Neural cell (in vitro differentiated cells): ENCODE results near the gene DNM1. TPM values are rescaled to one million over a fixed set of nuclear protein-coding genes. Genes with fewer than 3 reads are reported as not detected.
A peak's percentile ranks its signal among the peaks of the same experiment; 100 is the strongest.
"Not testable (repeated sequence)": the region's sequence is repeated elsewhere in the genome, so short reads cannot be mapped to it uniquely, and the experiment has no call there.

Experiments
- H2AFZ ChIP-seq: fragments of 200-600, 300-800 bp; sonication (generic), shearing (Covaris generic); 2 replicates; pipeline ENCODE4 v1.6.0; 2014; ENCODE audit warnings: low read depth, mild to moderate bottlenecking, antibody characterized with exemption, low read length, moderate library complexity
- H3F3A ChIP-seq: fragments of 200-600 bp; shearing (Covaris generic); 2 replicates; pipeline ENCODE4 v1.6.1; 2016; ENCODE audit warnings: mild to moderate bottlenecking, moderate library complexity, mixed read lengths, antibody characterized with exemption, low read length; ENCODE audit not compliant: insufficient read depth, poor library complexity, severe bottlenecking
- H3K27ac ChIP-seq: fragments of 200-600, 300-800 bp; sonication (generic), shearing (Covaris generic); 2 replicates; pipeline ENCODE4 v1.5.1; 2014; ENCODE audit warnings: mild to moderate bottlenecking, low read length, moderate library complexity
- H3K27me3 ChIP-seq: fragments of 300-800, 200-600 bp; sonication (generic), shearing (Covaris generic); 2 replicates; pipeline ENCODE4 v1.6.0; 2014; ENCODE audit warnings: mild to moderate bottlenecking, low read depth, low read length, moderate library complexity; ENCODE audit not compliant: insufficient read depth
- H3K36me3 ChIP-seq: fragments of 300-800, 200-600 bp; sonication (generic), shearing (Covaris generic); 2 replicates; pipeline ENCODE4 v1.5.1; 2014; ENCODE audit warnings: mild to moderate bottlenecking, antibody characterized with exemption, low read length, moderate library complexity; ENCODE audit not compliant: insufficient read depth
- H3K4me2 ChIP-seq: fragments of 300-800, 200-600 bp; sonication (generic), shearing (Covaris generic); 2 replicates; pipeline ENCODE4 v1.6.0; 2014; ENCODE audit warnings: mild to moderate bottlenecking, low read length
- H3K4me3 ChIP-seq: fragments of 300-800, 200-600 bp; sonication (generic), shearing (Covaris generic); 2 replicates; pipeline ENCODE4 v1.5.1; 2014; ENCODE audit warnings: mild to moderate bottlenecking, low read length, moderate library complexity
- H3K79me2 ChIP-seq: fragments of 200-600 bp; shearing (Covaris generic); replicated peaks from 2 replicates; pipeline ENCODE4 v1.6.0; 2014; ENCODE audit warnings: mild to moderate bottlenecking, low read length, moderate library complexity; ENCODE audit not compliant: insufficient read depth
- H3K9ac ChIP-seq: fragments of 300-800, 200-600 bp; sonication (generic), shearing (Covaris generic); 2 replicates; pipeline ENCODE4 v1.6.1; 2016; ENCODE audit warnings: mild to moderate bottlenecking, low read length, mixed read lengths
- H3K9me2 ChIP-seq: fragments of 200-600 bp; shearing (Covaris generic); 2 replicates; pipeline ENCODE4 v1.6.1; 2016; ENCODE audit warnings: mild to moderate bottlenecking, low read length, mixed read lengths; ENCODE audit not compliant: insufficient read depth
- H3K9me3 ChIP-seq: fragments of 200-600, 300-800 bp; sonication (generic), shearing (Covaris generic); 2 replicates; pipeline ENCODE4 v1.6.1; 2016; ENCODE audit warnings: mild to moderate bottlenecking, mixed run types, low read length, moderate library complexity, mixed read lengths
- H4K20me1 ChIP-seq: fragments of 200-600 bp; shearing (Covaris generic); 2 replicates; pipeline ENCODE4 v1.6.1; 2016; ENCODE audit warnings: mild to moderate bottlenecking, mixed run types; ENCODE audit not compliant: insufficient read depth
- CTCF ChIP-seq: fragments of 450-650 bp; IDR thresholded peaks from 2 replicates; pipeline ENCODE4 v1.5.1; 2014; ENCODE audit warnings: antibody characterized with exemption, mild to moderate bottlenecking, moderate library complexity; ENCODE audit not compliant: poor library complexity, severe bottlenecking
- EP300 ChIP-seq: fragments of 450-650 bp; conservative IDR thresholded peaks from 2 replicates; pipeline ENCODE4 v1.6.1; 2014; ENCODE audit warnings: antibody characterized with exemption, mild to moderate bottlenecking, moderate library complexity; ENCODE audit not compliant: poor library complexity, severe bottlenecking
- EZH2 ChIP-seq: fragments of 200-600, 300-800 bp; shearing (Covaris generic), sonication (generic); IDR thresholded peaks from 2 replicates; pipeline ENCODE4 v1.6.1; 2014; ENCODE audit warnings: antibody characterized with exemption, low read length, borderline replicate concordance, mild to moderate bottlenecking; ENCODE audit not compliant: insufficient read depth, poor library complexity, severe bottlenecking
- MXI1 ChIP-seq: fragments of 450-650 bp; conservative IDR thresholded peaks from 2 replicates; pipeline ENCODE4 v1.6.1; 2014; ENCODE audit warnings: antibody characterized with exemption, mild to moderate bottlenecking; ENCODE audit not compliant: poor library complexity, severe bottlenecking
- POLR2AphosphoS5 ChIP-seq: IDR thresholded peaks from 2 replicates; pipeline ENCODE4 v1.6.1; 2012
- RAD21 ChIP-seq: fragments of 450-650 bp; conservative IDR thresholded peaks from 2 replicates; pipeline ENCODE4 v1.6.1; 2014; ENCODE audit warnings: antibody characterized with exemption, mild to moderate bottlenecking, moderate library complexity
- REST ChIP-seq: IDR thresholded peaks from 2 replicates; pipeline ENCODE4 v1.6.1; 2012; ENCODE audit warnings: borderline replicate concordance
- SMC3 ChIP-seq: fragments of 450-650 bp; conservative IDR thresholded peaks from 2 replicates; pipeline ENCODE4 v1.6.1; 2014; ENCODE audit warnings: antibody characterized with exemption, mild to moderate bottlenecking, moderate library complexity; ENCODE audit not compliant: poor library complexity
- TAF1 ChIP-seq: IDR thresholded peaks from 2 replicates; pipeline ENCODE4 v1.6.1; 2012; ENCODE audit warnings: low read depth
- polyA plus RNA-seq: library from polyadenylated mRNA; depleted of rRNA; stranded (reverse); fragments of >200 nt; gene quantifications from 2 replicates; pipeline ENCODE4 v1.2.3, GENCODE V29; 2014

The DNM1 gene
- polyA plus RNA-seq, 1 donor from 2014 or later: 104 TPM

GRCh38 chr9:128276008-128276573 is 72.9 kb downstream of the DNM1 start, which contains the start of gene SWI5:
Gene SWI5, plus strand, starts transcription at chr9:128276276.
- Histone ChIP-seq H3K36me3 (no peaks in the 10 kb centered on the region), H3K4me3 (peak within 1 kb of the TSS; percentile 95), H4K20me1 (no peaks in the 10 kb centered on the region), H3K9ac (peak within 1 kb of the TSS; percentile 92), H3K9me3 (no peaks in the 10 kb centered on the region), H3K79me2 (peaks cover 15% of the 10 kb centered on the region), H3K27ac (peak within 1 kb of the TSS; percentile 63), H3F3A (no peaks in the 10 kb centered on the region), H2AFZ (peak within 1 kb of the TSS; percentile 77), H3K9me2 (no peaks in the 10 kb centered on the region), H3K27me3 (no peaks in the 10 kb centered on the region), H3K4me2 (peak within 1 kb of the TSS; percentile 98)
- TF ChIP-seq TAF1 (peak; percentile 51), POLR2AphosphoS5 (peak; percentile 63), SMC3 (no peak)

GRCh38 chr9:128276574-128277270 is 73.5 kb downstream of the DNM1 start:
- H3K4me3 ChIP-seq: peak overlapping the region; percentile 95
- H4K20me1 ChIP-seq: no peaks in the 10 kb centered on the region
- H3K79me2 ChIP-seq: peaks cover 15% of the 10 kb centered on the region
- H3K27ac ChIP-seq: peak overlapping the region; percentile 54
- H3K36me3 ChIP-seq: no peaks in the 10 kb centered on the region
- H3K9me3 ChIP-seq: no peaks in the 10 kb centered on the region
- H3F3A ChIP-seq: no peaks in the 10 kb centered on the region
- peak overlapping the region; percentile 74 for H3K9ac ChIP-seq
- H3K9me2 ChIP-seq: no peaks in the 10 kb centered on the region
- H3K4me2 ChIP-seq: peak overlapping the region; percentile 98
- no peak for TF ChIP-seq MXI1
- TF ChIP-seq REST: no peak
- no peak for TF ChIP-seq SMC3
- no peak for TF ChIP-seq EP300
- no peak for TF ChIP-seq TAF1
- no peak for TF ChIP-seq EZH2
- TF ChIP-seq CTCF: no peak
- no peak for TF ChIP-seq RAD21
- no peak for TF ChIP-seq POLR2AphosphoS5
- peak overlapping the region; percentile 67 for H2AFZ ChIP-seq
- H3K27me3 ChIP-seq: no peaks in the 10 kb centered on the region

GRCh38 chr9:128279088-128280073 is 76.2 kb downstream of the DNM1 start:
- H3K9me2 ChIP-seq, H3K36me3 ChIP-seq, H3K9me3 ChIP-seq, H4K20me1 ChIP-seq, H3K4me3 ChIP-seq, H2AFZ ChIP-seq, H3F3A ChIP-seq, H3K4me2 ChIP-seq, H3K27me3 ChIP-seq, H3K27ac ChIP-seq, H3K9ac ChIP-seq: not testable (repeated sequence)
- H3K79me2 ChIP-seq: peaks cover 11% of the 10 kb centered on the region
